SK-N-SH (cell line): ENCODE data around the gene HS3ST5. TPM values are rescaled to one million over a fixed set of nuclear protein-coding genes. Genes with fewer than 3 reads are reported as not detected.
A peak's percentile ranks its signal among the peaks of the same experiment; 100 is the strongest.
"Not testable (repeated sequence)": the region's sequence is repeated elsewhere in the genome, so short reads cannot be mapped to it uniquely, and the experiment has no call there.

ENCODE experiments used
- CTCF ChIA-PET: fragments of 300-600, 350-600 bp; formaldehyde crosslinking; extraction: SDS; loops from one replicate; lab custom pipeline; 2021; lab: Yijun Ruan, JAX
- POLR2A ChIA-PET: fragments of 350-600 bp; sonication (Branson Sonifier 250); formaldehyde crosslinking; extraction: SDS; loops from one replicate; lab custom pipeline; 2020; ENCODE audit warnings: antibody characterized with exemption, inconsistent platforms; lab: Yijun Ruan, JAX
- DNase-seq: peaks from one replicate; pipeline ENCODE4 v3.0.0; 2012
- H2AFZ ChIP-seq: fragments of 200-600 bp; sonication (generic); 2 replicates; pipeline ENCODE4 v1.8.1; 2016; ENCODE audit warnings: antibody characterized with exemption, mild to moderate bottlenecking, low read depth
- H3F3A ChIP-seq: fragments of 200-600 bp; sonication (generic); replicated peaks from 2 replicates; pipeline ENCODE3; 2016; ENCODE audit warnings: antibody characterized with exemption, mild to moderate bottlenecking; ENCODE audit not compliant: insufficient read depth
- H3K27ac ChIP-seq, 2 experiments: fragments of 200-500 bp in 1 of 2; fragments of 200-600 bp in 1 of 2; sonication (Bioruptor generic) in 1 of 2; sonication (generic), shearing (Covaris generic) in 1 of 2; 2 replicates each; pipeline versions ENCODE4 v1.5.1 to v1.6.1; 2014 to 2016; ENCODE audit warnings: low read depth in 2 of 2, inconsistent platforms in 1 of 2, low read length in 1 of 2, mild to moderate bottlenecking in 1 of 2, mixed read lengths in 1 of 2
- H3K27me3 ChIP-seq: fragments of 200-600 bp; sonication (generic), shearing (Covaris generic); 2 replicates; pipeline ENCODE4 v1.6.1; 2016; ENCODE audit warnings: mixed run types; ENCODE audit not compliant: insufficient read depth
- H3K36me3 ChIP-seq, 2 experiments: fragments of 200-500 bp in 1 of 2; fragments of 200-600 bp in 1 of 2; sonication (Bioruptor generic) in 1 of 2; sonication (generic) in 1 of 2; replicated peaks in 1 of 2; 2 replicates each; pipeline versions ENCODE3 to v1.5.1; 2014 to 2016; ENCODE audit warnings: low read length in 1 of 2, mild to moderate bottlenecking in 1 of 2; ENCODE audit not compliant: insufficient read depth in 2 of 2, control insufficient read depth in 1 of 2
- H3K4me1 ChIP-seq, 2 experiments: fragments of 200-500 bp in 1 of 2; fragments of 200-600 bp in 1 of 2; sonication (Bioruptor generic) in 1 of 2; sonication (generic), shearing (Covaris generic) in 1 of 2; 2 replicates each; pipeline versions ENCODE4 v1.5.1 to v1.6.1; 2014 to 2016; ENCODE audit warnings: low read depth in 1 of 2, low read length in 1 of 2, mixed run types in 1 of 2; ENCODE audit not compliant: insufficient read depth in 2 of 2, control insufficient read depth in 1 of 2
- H3K4me2 ChIP-seq: fragments of 200-600 bp; sonication (generic), shearing (Covaris generic); 2 replicates; pipeline ENCODE4 v1.6.1; 2017; ENCODE audit warnings: mixed run types
- H3K4me3 ChIP-seq, 2 experiments: fragments of 200-500 bp in 1 of 2; fragments of 200-600 bp in 1 of 2; sonication (Bioruptor generic) in 1 of 2; sonication (generic), shearing (Covaris generic) in 1 of 2; 2 replicates each; pipeline versions ENCODE4 v1.5.1 to v1.8.1; 2014 to 2016; ENCODE audit warnings: low read depth in 2 of 2, inconsistent platforms in 1 of 2, low read length in 1 of 2, mild to moderate bottlenecking in 1 of 2, mixed read lengths in 1 of 2, moderate library complexity in 1 of 2
- H3K79me2 ChIP-seq: fragments of 200-600 bp; sonication (generic); 2 replicates; pipeline ENCODE4 v1.8.1; 2017; ENCODE audit warnings: mild to moderate bottlenecking; ENCODE audit not compliant: insufficient read depth
- H3K9ac ChIP-seq: fragments of 200-600 bp; sonication (generic); 2 replicates; pipeline ENCODE4 v1.6.1; 2017; ENCODE audit warnings: mixed run types
- H3K9me2 ChIP-seq: fragments of 200-600 bp; sonication (generic); 2 replicates; pipeline ENCODE4 v1.6.1; 2017; ENCODE audit warnings: mixed run types
- H3K9me3 ChIP-seq: fragments of 200-600 bp; sonication (generic); 2 replicates; pipeline ENCODE4 v1.6.1; 2017; ENCODE audit warnings: mixed run types, mild to moderate bottlenecking, moderate library complexity
- H4K20me1 ChIP-seq: fragments of 200-600 bp; sonication (generic); 2 replicates; pipeline ENCODE4 v1.6.1; 2017; ENCODE audit warnings: mild to moderate bottlenecking, mixed run types; ENCODE audit not compliant: insufficient read depth
- CHD2 ChIP-seq: fragments of 150-350 bp; IDR thresholded peaks from 2 replicates; pipeline ENCODE4 v1.6.1; 2018; ENCODE audit warnings: low read length; ENCODE audit not compliant: partially characterized antibody
- ELF1 ChIP-seq: IDR thresholded peaks from 2 replicates; pipeline ENCODE4 v1.4.0; 2012
- IRF3 ChIP-seq: fragments of 150-350 bp; IDR thresholded peaks from 2 replicates; pipeline ENCODE4 v1.6.1; 2016; ENCODE audit warnings: mild to moderate bottlenecking, low read depth, low read length
- RAD21 ChIP-seq: IDR thresholded peaks from 2 replicates; pipeline ENCODE4 v1.6.1; 2012; ENCODE audit warnings: mild to moderate bottlenecking, low read length
- TCF12 ChIP-seq: IDR thresholded peaks from 2 replicates; pipeline ENCODE4 v1.4.0; 2012
- YY1 ChIP-seq: IDR thresholded peaks from 2 replicates; pipeline ENCODE4 v1.4.0; 2012; ENCODE audit warnings: low read depth, mild to moderate bottlenecking
- WGBS: methylation state at CpG from one replicate; pipeline ENCODE4 v1.1.6; 2017; ENCODE audit warnings: low lambda C conversion rate; 5-methylcytosine and 5-hydroxymethylcytosine counted together
- polyA plus RNA-seq, 3 experiments: library from polyadenylated mRNA; depleted of rRNA; stranded (reverse); fragments of >200 nt; gene quantifications; 2 replicates each; pipeline ENCODE4 v1.2.3, GENCODE V29; 2012
- TF ChIP-seq, protein P1 (sequence below): IDR thresholded peaks from 2 replicates; pipeline ENCODE4 v1.6.1; 2012; ENCODE audit warnings: mild to moderate bottlenecking, low read depth, low read length, moderate library complexity
- TF ChIP-seq, protein P2 (sequence below): IDR thresholded peaks from 2 replicates; pipeline ENCODE4 v1.4.0; 2012; ENCODE audit warnings: low read depth, borderline replicate concordance

Gene HS3ST5
- polyA plus RNA-seq, 1 of the 3 experiments (the other 2 are of a cell fraction) = 0.02 TPM

DNA sequence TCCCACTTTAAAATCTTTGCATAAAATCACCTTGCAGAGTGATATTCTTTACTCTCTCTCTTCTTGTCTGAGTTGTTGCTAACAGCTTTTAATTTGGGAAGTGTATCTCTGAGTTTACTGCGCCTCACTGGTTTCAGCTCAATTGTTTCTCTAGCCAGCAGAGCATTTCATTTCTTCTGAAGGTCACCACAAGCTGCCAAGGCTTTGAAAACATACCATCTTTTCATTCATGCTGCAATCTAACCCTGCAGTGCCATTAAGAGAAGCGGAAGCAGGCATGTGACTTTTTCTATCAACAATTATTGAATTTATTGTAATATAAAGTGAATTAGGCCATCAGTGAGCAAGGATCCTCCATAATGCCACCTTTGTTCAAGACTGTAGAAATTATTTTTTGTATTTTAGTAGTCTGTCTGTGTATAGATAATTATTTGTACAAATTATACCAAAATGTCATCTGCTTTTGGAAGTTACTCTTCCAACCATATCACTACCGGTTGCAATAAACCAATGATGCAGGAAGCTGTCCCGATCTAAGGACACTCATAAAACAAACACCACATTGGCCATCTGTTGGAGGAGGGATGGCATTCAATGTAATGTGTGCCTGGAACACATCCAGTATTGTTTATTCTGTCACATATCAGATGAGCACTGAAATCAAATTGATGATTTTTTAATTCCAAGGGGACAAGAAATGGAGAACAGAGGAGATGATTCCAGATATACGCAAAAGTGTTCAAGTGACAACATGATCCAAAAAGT is 26.8 kb downstream of the HS3ST5 start:
- Histone ChIP-seq H3K4me1 (no peaks in the 10 kb centered on the region; a peak in 2 of 4 replicates), H3F3A (no peaks in the 10 kb centered on the region), H3K9ac (no peak overlapping the region), H3K27ac (peak overlapping the region in 1 of 2 experiments; percentile 60; a peak in 1 of 4 replicates), H3K4me3 (no peak overlapping the region), H3K4me2 (no peak overlapping the region), H3K36me3 (no peaks in the 10 kb centered on the region), H4K20me1 (no peaks in the 10 kb centered on the region), H3K79me2 (no peaks in the 10 kb centered on the region), H3K27me3 (no peaks in the 10 kb centered on the region), H2AFZ (no peak overlapping the region), H3K9me2 (no peaks in the 10 kb centered on the region), H3K9me3 (no peaks in the 10 kb centered on the region)
- DNase-seq = peak; percentile 27
- POLR2A ChIA-PET = no interaction called here
- WGBS = 36% methylated on average over 5 of the region's 5 CpGs
- CTCF ChIA-PET = interaction anchor here (1.0 kb wide), 1 partner anchor 219 kb away, joined by 5 read pairs; no protein-coding TSS in a partner anchor
- TF ChIP-seq, protein P1, sequence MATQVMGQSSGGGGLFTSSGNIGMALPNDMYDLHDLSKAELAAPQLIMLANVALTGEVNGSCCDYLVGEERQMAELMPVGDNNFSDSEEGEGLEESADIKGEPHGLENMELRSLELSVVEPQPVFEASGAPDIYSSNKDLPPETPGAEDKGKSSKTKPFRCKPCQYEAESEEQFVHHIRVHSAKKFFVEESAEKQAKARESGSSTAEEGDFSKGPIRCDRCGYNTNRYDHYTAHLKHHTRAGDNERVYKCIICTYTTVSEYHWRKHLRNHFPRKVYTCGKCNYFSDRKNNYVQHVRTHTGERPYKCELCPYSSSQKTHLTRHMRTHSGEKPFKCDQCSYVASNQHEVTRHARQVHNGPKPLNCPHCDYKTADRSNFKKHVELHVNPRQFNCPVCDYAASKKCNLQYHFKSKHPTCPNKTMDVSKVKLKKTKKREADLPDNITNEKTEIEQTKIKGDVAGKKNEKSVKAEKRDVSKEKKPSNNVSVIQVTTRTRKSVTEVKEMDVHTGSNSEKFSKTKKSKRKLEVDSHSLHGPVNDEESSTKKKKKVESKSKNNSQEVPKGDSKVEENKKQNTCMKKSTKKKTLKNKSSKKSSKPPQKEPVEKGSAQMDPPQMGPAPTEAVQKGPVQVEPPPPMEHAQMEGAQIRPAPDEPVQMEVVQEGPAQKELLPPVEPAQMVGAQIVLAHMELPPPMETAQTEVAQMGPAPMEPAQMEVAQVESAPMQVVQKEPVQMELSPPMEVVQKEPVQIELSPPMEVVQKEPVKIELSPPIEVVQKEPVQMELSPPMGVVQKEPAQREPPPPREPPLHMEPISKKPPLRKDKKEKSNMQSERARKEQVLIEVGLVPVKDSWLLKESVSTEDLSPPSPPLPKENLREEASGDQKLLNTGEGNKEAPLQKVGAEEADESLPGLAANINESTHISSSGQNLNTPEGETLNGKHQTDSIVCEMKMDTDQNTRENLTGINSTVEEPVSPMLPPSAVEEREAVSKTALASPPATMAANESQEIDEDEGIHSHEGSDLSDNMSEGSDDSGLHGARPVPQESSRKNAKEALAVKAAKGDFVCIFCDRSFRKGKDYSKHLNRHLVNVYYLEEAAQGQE = no peak
- TF ChIP-seq IRF3 (no peak), TCF12 (peak; percentile 14; the same call in 1 of the 2 replicates), CHD2 (no peak), YY1 (no peak), ELF1 (no peak), RAD21 (no peak)
- TF ChIP-seq, protein P2, sequence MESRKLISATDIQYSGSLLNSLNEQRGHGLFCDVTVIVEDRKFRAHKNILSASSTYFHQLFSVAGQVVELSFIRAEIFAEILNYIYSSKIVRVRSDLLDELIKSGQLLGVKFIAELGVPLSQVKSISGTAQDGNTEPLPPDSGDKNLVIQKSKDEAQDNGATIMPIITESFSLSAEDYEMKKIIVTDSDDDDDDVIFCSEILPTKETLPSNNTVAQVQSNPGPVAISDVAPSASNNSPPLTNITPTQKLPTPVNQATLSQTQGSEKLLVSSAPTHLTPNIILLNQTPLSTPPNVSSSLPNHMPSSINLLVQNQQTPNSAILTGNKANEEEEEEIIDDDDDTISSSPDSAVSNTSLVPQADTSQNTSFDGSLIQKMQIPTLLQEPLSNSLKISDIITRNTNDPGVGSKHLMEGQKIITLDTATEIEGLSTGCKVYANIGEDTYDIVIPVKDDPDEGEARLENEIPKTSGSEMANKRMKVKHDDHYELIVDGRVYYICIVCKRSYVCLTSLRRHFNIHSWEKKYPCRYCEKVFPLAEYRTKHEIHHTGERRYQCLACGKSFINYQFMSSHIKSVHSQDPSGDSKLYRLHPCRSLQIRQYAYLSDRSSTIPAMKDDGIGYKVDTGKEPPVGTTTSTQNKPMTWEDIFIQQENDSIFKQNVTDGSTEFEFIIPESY = no peak

- H3K4me2 ChIP-seq, H3K27me3 ChIP-seq, H3K4me3 ChIP-seq, POLR2A ChIA-PET, H3K4me1 ChIP-seq, H2AFZ ChIP-seq, H3K9me3 ChIP-seq, H4K20me1 ChIP-seq, H3K27ac ChIP-seq, H3K79me2 ChIP-seq, H3K9ac ChIP-seq, DNase-seq, H3F3A ChIP-seq, H3K36me3 ChIP-seq, H3K9me2 ChIP-seq: not testable (repeated sequence)
- 68% methylated on average over 6 of the region's 6 CpGs for WGBS
- CTCF ChIA-PET = interaction anchor here (1.6 to 2.6 kb wide), 2 partner anchors 10 to 332 kb away, joined by 4 to 12 read pairs; no protein-coding TSS in a partner anchor
Measured at GRCh38 chr6:114313816-114314215, 29.0 kb downstream of the HS3ST5 start.
